Parathyroid adenoma (tissue), 2 donors: Measurements from ENCODE around the gene HOXA7.

Source experiments
- H2AFZ ChIP-seq: fragments of 300-600 bp; sonication (generic); one replicate; pipeline ENCODE4 v1.7.0; 2017; ENCODE audit warnings: antibody characterized with exemption, mild to moderate bottlenecking
- H3K27ac ChIP-seq: fragments of 300-600 bp; sonication (generic); one replicate; pipeline ENCODE4 v1.7.0; 2017
- H3K27me3 ChIP-seq: fragments of 300-600 bp; sonication (generic); one replicate; pipeline ENCODE4 v1.7.0; 2017; ENCODE audit warnings: low read length; ENCODE audit not compliant: control insufficient read depth, insufficient read depth
- H3K36me3 ChIP-seq: fragments of 300-600 bp; sonication (generic); one replicate; pipeline ENCODE4 v1.7.0; 2017; ENCODE audit warnings: low read length; ENCODE audit not compliant: control insufficient read depth, insufficient read depth
- H3K4me1 ChIP-seq: fragments of 300-600 bp; sonication (generic); one replicate; pipeline ENCODE4 v1.7.0; 2017; ENCODE audit warnings: control low read depth
- H3K4me2 ChIP-seq: fragments of 300-600 bp; sonication (generic); one replicate; pipeline ENCODE4 v1.7.0; 2017; ENCODE audit warnings: low read length
- H3K4me3 ChIP-seq: fragments of 300-600 bp; sonication (generic); one replicate; pipeline ENCODE4 v1.7.0; 2017; ENCODE audit warnings: low read depth, low read length
- H3K79me2 ChIP-seq: fragments of 300-600 bp; sonication (generic); one replicate; pipeline ENCODE4 v1.7.0; 2017; ENCODE audit warnings: control low read depth
- H3K9ac ChIP-seq: fragments of 300-600 bp; sonication (generic); one replicate; pipeline ENCODE4 v1.7.0; 2017; ENCODE audit warnings: mild to moderate bottlenecking
- H3K9me3 ChIP-seq: fragments of 300-600 bp; sonication (generic); one replicate; pipeline ENCODE4 v1.7.0; 2017; ENCODE audit warnings: low read length; ENCODE audit not compliant: control insufficient read depth
- TF ChIP-seq, protein P1 (sequence below): fragments of 300-600 bp; sonication (generic); IDR thresholded peaks from one replicate; pipeline ENCODE4 v1.7.0; 2017; ENCODE audit warnings: antibody characterized with exemption, mild to moderate bottlenecking
- donor health status: primary hyperparathyroidism.

HOXA7 gene

DNA sequence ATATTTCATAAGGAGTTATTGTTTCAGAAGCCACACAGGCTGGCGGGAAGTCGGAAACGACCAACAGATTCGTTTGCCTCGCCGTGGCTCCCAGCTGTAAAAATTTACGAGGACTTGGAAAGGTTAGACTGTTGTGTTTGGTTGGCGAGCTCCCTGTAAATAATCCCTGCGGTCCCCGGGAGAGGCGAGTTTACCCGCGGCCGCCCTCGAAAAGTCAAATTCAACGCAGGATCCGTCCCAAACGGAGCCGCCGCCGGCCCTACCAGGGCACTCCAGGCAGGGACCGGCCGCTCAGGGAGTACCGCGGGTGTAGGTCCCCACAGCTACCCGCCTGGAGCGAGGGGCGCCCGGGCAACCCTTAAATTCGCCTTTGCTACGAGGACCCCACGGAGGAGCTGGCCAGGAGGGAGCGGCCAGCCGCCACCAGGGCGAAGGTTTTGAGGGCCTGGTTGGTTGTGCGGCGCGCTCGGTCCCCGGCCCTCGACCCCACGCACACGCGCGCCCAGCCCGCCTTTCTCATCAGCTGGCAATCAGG, 9.6 kb upstream of the HOXA7 start:
- TF ChIP-seq, protein P1, sequence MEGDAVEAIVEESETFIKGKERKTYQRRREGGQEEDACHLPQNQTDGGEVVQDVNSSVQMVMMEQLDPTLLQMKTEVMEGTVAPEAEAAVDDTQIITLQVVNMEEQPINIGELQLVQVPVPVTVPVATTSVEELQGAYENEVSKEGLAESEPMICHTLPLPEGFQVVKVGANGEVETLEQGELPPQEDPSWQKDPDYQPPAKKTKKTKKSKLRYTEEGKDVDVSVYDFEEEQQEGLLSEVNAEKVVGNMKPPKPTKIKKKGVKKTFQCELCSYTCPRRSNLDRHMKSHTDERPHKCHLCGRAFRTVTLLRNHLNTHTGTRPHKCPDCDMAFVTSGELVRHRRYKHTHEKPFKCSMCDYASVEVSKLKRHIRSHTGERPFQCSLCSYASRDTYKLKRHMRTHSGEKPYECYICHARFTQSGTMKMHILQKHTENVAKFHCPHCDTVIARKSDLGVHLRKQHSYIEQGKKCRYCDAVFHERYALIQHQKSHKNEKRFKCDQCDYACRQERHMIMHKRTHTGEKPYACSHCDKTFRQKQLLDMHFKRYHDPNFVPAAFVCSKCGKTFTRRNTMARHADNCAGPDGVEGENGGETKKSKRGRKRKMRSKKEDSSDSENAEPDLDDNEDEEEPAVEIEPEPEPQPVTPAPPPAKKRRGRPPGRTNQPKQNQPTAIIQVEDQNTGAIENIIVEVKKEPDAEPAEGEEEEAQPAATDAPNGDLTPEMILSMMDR, result no peak
- Histone ChIP-seq H3K27me3 (peaks cover 44% of the 10 kb centered on the region), H3K4me2 (no peak overlapping the region), H3K9ac (no peak overlapping the region), H3K9me3 (no peaks in the 10 kb centered on the region), H3K27ac (no peak overlapping the region), H3K4me3 (no peak overlapping the region), H2AFZ (no peak overlapping the region), H3K4me1 (no peaks in the 10 kb centered on the region), H3K36me3 (no peaks in the 10 kb centered on the region), H3K79me2 (no peaks in the 10 kb centered on the region)

GRCh38 chr7:27165089-27165995, 8.9 kb upstream of the HOXA7 start, which contains the start of gene HOXA9:
Gene HOXA9 (minus strand): TSS chr7:27165537. CDS start chr7:27165457, 80 bp downstream.
- Histone ChIP-seq H3K27me3 (peaks cover 44% of the 10 kb centered on the region), H3K9me3 (no peaks in the 10 kb centered on the region), H3K4me2 (no peak within 1 kb of the TSS), H3K9ac (no peak within 1 kb of the TSS), H3K79me2 (no peaks in the 10 kb centered on the region), H3K4me1 (no peaks in the 10 kb centered on the region), H3K36me3 (no peaks in the 10 kb centered on the region), H2AFZ (peak within 1 kb of the TSS; percentile 45), H3K27ac (no peak within 1 kb of the TSS), H3K4me3 (no peak within 1 kb of the TSS)
- TF ChIP-seq, protein P1, result no peak

GRCh38 chr7:27164367-27165088, 8.1 kb upstream of the HOXA7 start:
- TF ChIP-seq, protein P1, result no peak
- Histone ChIP-seq H3K9ac (no peak overlapping the region), H3K27ac (no peak overlapping the region), H2AFZ (peak overlapping the region; percentile 45), H3K4me1 (no peaks in the 10 kb centered on the region), H3K79me2 (no peaks in the 10 kb centered on the region), H3K4me2 (no peak overlapping the region), H3K9me3 (no peaks in the 10 kb centered on the region), H3K36me3 (no peaks in the 10 kb centered on the region), H3K27me3 (peaks cover 47% of the 10 kb centered on the region), H3K4me3 (no peak overlapping the region)

GRCh38 chr7:27164045-27164366, 7.5 kb upstream of the HOXA7 start:
- H3K4me2 ChIP-seq, result no peak overlapping the region
- no peaks in the 10 kb centered on the region for H3K36me3 ChIP-seq
- no peaks in the 10 kb centered on the region for H3K4me1 ChIP-seq
- peaks cover 46% of the 10 kb centered on the region for H3K27me3 ChIP-seq
- H2AFZ ChIP-seq, result no peak overlapping the region
- H3K27ac ChIP-seq, result no peak overlapping the region
- TF ChIP-seq, protein P1, result no peak
- no peak overlapping the region for H3K4me3 ChIP-seq
- no peaks in the 10 kb centered on the region for H3K9me3 ChIP-seq
- no peak overlapping the region for H3K9ac ChIP-seq
- no peaks in the 10 kb centered on the region for H3K79me2 ChIP-seq
